Loucy (cell line): ENCODE measurements around the gene LRRC75B.

ENCODE experiments used
- H2AFZ ChIP-seq: fragments of 200-600 bp; sonication (generic); 2 replicates; pipeline ENCODE4 v1.6.0; 2016; ENCODE audit warnings: antibody characterized with exemption, mild to moderate bottlenecking, low read length, moderate library complexity
- H3F3A ChIP-seq: fragments of 200-600 bp; 2 replicates; pipeline ENCODE4 v1.6.0; 2016; ENCODE audit warnings: antibody characterized with exemption, low read depth, mild to moderate bottlenecking
- H3K27me3 ChIP-seq: fragments of 200-600 bp; sonication (generic); 2 replicates; pipeline ENCODE4 v1.6.1; 2014; ENCODE audit warnings: low read length, mild to moderate bottlenecking; ENCODE audit not compliant: insufficient read depth, poor library complexity, severe bottlenecking
- H3K36me3 ChIP-seq: fragments of 200-600 bp; sonication (generic); 2 replicates; pipeline ENCODE4 v1.6.1; 2016; ENCODE audit warnings: low read length; ENCODE audit not compliant: insufficient read depth
- H3K4me1 ChIP-seq: fragments of 200-600 bp; sonication (generic); 2 replicates; pipeline ENCODE4 v1.5.1; 2014; ENCODE audit warnings: low read length, mild to moderate bottlenecking; ENCODE audit not compliant: insufficient read depth, poor library complexity, severe bottlenecking
- H3K4me2 ChIP-seq: fragments of 200-600 bp; sonication (generic); 2 replicates; pipeline ENCODE4 v1.6.0; 2014; ENCODE audit warnings: antibody characterized with exemption, low read length, low read depth, mild to moderate bottlenecking; ENCODE audit not compliant: poor library complexity, severe bottlenecking
- H3K4me3 ChIP-seq: fragments of 200-600 bp; sonication (generic); 2 replicates; pipeline ENCODE4 v1.5.1; 2014; ENCODE audit warnings: low read length, mild to moderate bottlenecking, mixed read lengths; ENCODE audit not compliant: poor library complexity, severe bottlenecking
- H3K79me2 ChIP-seq: fragments of 200-600 bp; sonication (generic); 2 replicates; pipeline ENCODE4 v1.6.1; 2014; ENCODE audit warnings: low read length; ENCODE audit not compliant: insufficient read depth
- H3K9ac ChIP-seq: fragments of 200-600 bp; sonication (generic); 2 replicates; pipeline ENCODE4 v1.6.0; 2014; ENCODE audit warnings: mild to moderate bottlenecking, low read depth, low read length, moderate library complexity; ENCODE audit not compliant: poor library complexity, severe bottlenecking
- H3K9me2 ChIP-seq: fragments of 200-600 bp; sonication (generic); replicated peaks from 2 replicates; pipeline ENCODE4 v1.6.1; 2016; ENCODE audit warnings: low read depth, low read length, mixed read lengths
- H3K9me3 ChIP-seq: fragments of 200-600 bp; sonication (generic); 2 replicates; pipeline ENCODE4 v1.6.1; 2014; ENCODE audit warnings: mild to moderate bottlenecking, antibody characterized with exemption, low read length, low read depth; ENCODE audit not compliant: insufficient read depth
- H4K20me1 ChIP-seq: fragments of 200-600 bp; sonication (generic); 2 replicates; pipeline ENCODE4 v1.6.0; 2014; ENCODE audit warnings: antibody characterized with exemption, low read length, mild to moderate bottlenecking; ENCODE audit not compliant: insufficient read depth, poor library complexity, severe bottlenecking
- CTCF ChIP-seq: fragments of 200-600 bp; sonication (generic); conservative IDR thresholded peaks from 2 replicates; pipeline ENCODE4 v1.5.1; 2014; ENCODE audit warnings: mild to moderate bottlenecking, antibody characterized with exemption, low read length
- EZH2phosphoT487 ChIP-seq: fragments of 200-600 bp; IDR thresholded peaks from 2 replicates; pipeline ENCODE4 v1.6.1; 2018; ENCODE audit warnings: antibody characterized with exemption, mild to moderate bottlenecking, moderate library complexity, borderline replicate concordance

The LRRC75B gene

GRCh38 chr22:24588757-24589481 is 4.0 kb downstream of the LRRC75B start:
- no peaks in the 10 kb centered on the region for H3K27me3 ChIP-seq
- no peaks in the 10 kb centered on the region for H3K79me2 ChIP-seq
- H3K4me2 ChIP-seq: no peak overlapping the region
- TF ChIP-seq CTCF (no peak), EZH2phosphoT487 (no peak)
- H3K36me3 ChIP-seq: no peaks in the 10 kb centered on the region
- H3K9me3 ChIP-seq: no peaks in the 10 kb centered on the region
- H3F3A ChIP-seq: no peaks in the 10 kb centered on the region
- no peaks in the 10 kb centered on the region for H3K4me1 ChIP-seq
- no peak overlapping the region for H3K9ac ChIP-seq
- H3K9me2 ChIP-seq: no peaks in the 10 kb centered on the region
- no peak overlapping the region for H3K4me3 ChIP-seq
- no peak overlapping the region for H2AFZ ChIP-seq
- no peaks in the 10 kb centered on the region for H4K20me1 ChIP-seq

GRCh38 chr22:24588381-24588756 is 4.5 kb downstream of the LRRC75B start:
- Histone ChIP-seq H3K9me3 (no peaks in the 10 kb centered on the region), H3K79me2 (no peaks in the 10 kb centered on the region), H3F3A (no peaks in the 10 kb centered on the region), H3K9ac (no peak overlapping the region), H3K36me3 (no peaks in the 10 kb centered on the region), H3K4me2 (no peak overlapping the region), H3K4me1 (no peaks in the 10 kb centered on the region), H3K9me2 (no peaks in the 10 kb centered on the region), H4K20me1 (no peaks in the 10 kb centered on the region), H3K27me3 (no peaks in the 10 kb centered on the region), H3K4me3 (no peak overlapping the region), H2AFZ (no peak overlapping the region)
- TF ChIP-seq CTCF (no peak), EZH2phosphoT487 (no peak)

GRCh38 chr22:24587948-24588347 is 4.9 kb downstream of the LRRC75B start:
- no peaks in the 10 kb centered on the region for H3K4me1 ChIP-seq
- no peak overlapping the region for H3K4me3 ChIP-seq
- no peaks in the 10 kb centered on the region for H3K27me3 ChIP-seq
- H3K9ac ChIP-seq: no peak overlapping the region
- H3K9me2 ChIP-seq: no peaks in the 10 kb centered on the region
- no peaks in the 10 kb centered on the region for H4K20me1 ChIP-seq
- H3K79me2 ChIP-seq: no peaks in the 10 kb centered on the region
- H2AFZ ChIP-seq: no peak overlapping the region
- H3K36me3 ChIP-seq: no peaks in the 10 kb centered on the region
- H3F3A ChIP-seq: no peaks in the 10 kb centered on the region
- no peak overlapping the region for H3K4me2 ChIP-seq
- TF ChIP-seq EZH2phosphoT487 (no peak), CTCF (no peak)
- no peaks in the 10 kb centered on the region for H3K9me3 ChIP-seq
